ACHN (cell line): ENCODE measurements around the gene CCP110.

Experiments
- DNase-seq: peaks from one replicate; pipeline ENCODE4 v3.0.0-alpha.2; 2015
- in situ Hi-C: cut with HindIII; loops from 2 replicates; pipeline ENCODE4 v1.10.0; 2017; ENCODE audit warnings: low sequenced_read_pairs, low pct_ligation_motif_present, low pct_unique_long_range_greater_than_20kb

Gene CCP110

GRCh38 chr16:19505600-19506303 lies 18.0 kb upstream of the CCP110 start:
- in situ Hi-C loops = loop anchor here (25.0 kb wide), 1 partner anchor 93 kb away; the partner anchor contains the start of gene TMC5
- no peak for DNase-seq

GRCh38 chr16:19506965-19507364 lies 16.8 kb upstream of the CCP110 start:
- DNase-seq = no peak
- in situ Hi-C loops = loop anchor here (25.0 kb wide), 1 partner anchor 95 kb away; the partner anchor contains the start of gene TMC5

GRCh38 chr16:19507867-19508266 lies 15.9 kb upstream of the CCP110 start:
- in situ Hi-C loops = loop anchor here (25.0 kb wide), 1 partner anchor 96 kb away; the partner anchor contains the start of gene TMC5

GRCh38 chr16:19512297-19512696 lies 11.4 kb upstream of the CCP110 start:
- no peak for DNase-seq
- in situ Hi-C loops = loop anchor here (25.0 kb wide), 1 partner anchor 100 kb away; the partner anchor contains the start of gene TMC5

More at GRCh38 chr16:19507867-19508266, 15.9 kb upstream of the CCP110 start:
- no peak for DNase-seq

- in situ Hi-C loops = loop anchor here (25.0 kb wide), 1 partner anchor 101 kb away; the partner anchor contains the start of gene TMC5
- DNase-seq = no peak
Measured at GRCh38 chr16:19513377-19514053, 10.2 kb upstream of the CCP110 start.

GRCh38 chr16:19515757-19516156 lies 8.0 kb upstream of the CCP110 start:
- in situ Hi-C loops = loop anchor here (25.0 kb wide), 1 partner anchor 103 kb away; the partner anchor contains the start of gene TMC5
- DNase-seq = no peak

- in situ Hi-C loops = loop anchor here (25.0 kb wide), 1 partner anchor 105 kb away; the partner anchor contains the start of gene TMC5
- DNase-seq = no peak
Measured at GRCh38 chr16:19517424-19518089, 6.2 kb upstream of the CCP110 start.

GRCh38 chr16:19518388-19518787 lies 5.4 kb upstream of the CCP110 start:
- in situ Hi-C loops = loop anchor here (25.0 kb wide), 1 partner anchor 106 kb away; the partner anchor contains the start of gene TMC5
- no peak for DNase-seq

- peak; percentile 31 for DNase-seq
- in situ Hi-C loops = loop anchor here (25.0 kb wide), 1 partner anchor 109 kb away; the partner anchor contains the start of gene TMC5
Measured at GRCh38 chr16:19520861-19521331, 2.8 kb upstream of the CCP110 start.

GRCh38 chr16:19521471-19522396 lies 2.0 kb upstream of the CCP110 start, which contains the start of gene GDE1:
Gene GDE1 (minus strand): TSS chr16:19522098. CDS start chr16:19521964, 134 bp downstream.
- DNase-seq = peak; percentile 94
- in situ Hi-C loops = loop anchor here (25.0 kb wide), 1 partner anchor 109 kb away; the partner anchor contains the start of gene TMC5

GRCh38 chr16:19522397-19522732 lies 1.4 kb upstream of the CCP110 start:
- DNase-seq = no peak
- in situ Hi-C loops = loop anchor here (25.0 kb wide), 1 partner anchor 110 kb away; the partner anchor contains the start of gene TMC5

- no peak for DNase-seq
- in situ Hi-C loops = loop anchor here (25.0 kb wide), 1 partner anchor 110 kb away; the partner anchor contains the start of gene TMC5
Measured at GRCh38 chr16:19522760-19523159, 982 bp upstream of the CCP110 start.

GRCh38 chr16:19523184-19523558 lies 571 bp upstream of the CCP110 start:
- in situ Hi-C loops = loop anchor here (25.0 kb wide), 1 partner anchor 111 kb away; the partner anchor contains the start of gene TMC5
- no peak for DNase-seq

GRCh38 chr16:19524356-19524615 lies 544 bp downstream of the CCP110 start:
- in situ Hi-C loops = loop anchor here (25.0 kb wide), 1 partner anchor 112 kb away; the partner anchor contains the start of gene TMC5
- peak; percentile 9 for DNase-seq

- in situ Hi-C loops = loop anchor here (25.0 kb wide), 1 partner anchor 112 kb away; the partner anchor contains the start of gene TMC5
- no peak for DNase-seq
Measured at GRCh38 chr16:19524616-19525384, 1.1 kb downstream of the CCP110 start.

GRCh38 chr16:19525385-19525723 lies 1.6 kb downstream of the CCP110 start:
- DNase-seq = no peak
- in situ Hi-C loops = no loop called here

GRCh38 chr16:19527161-19527560 lies 3.4 kb downstream of the CCP110 start:
- in situ Hi-C loops = no loop called here
- no peak for DNase-seq
